Fibroblast of lung (primary cell): ENCODE results near the gene TGFBR3. TPM values are rescaled to one million over a fixed set of nuclear protein-coding genes. Genes with fewer than 3 reads are reported as not detected.
A peak's percentile ranks its signal among the peaks of the same experiment; 100 is the strongest.

Source experiments
- DNase-seq, 2 donors: peaks; one replicate each; pipeline versions ENCODE4 v3.0.0 to v3.0.0-alpha.2; 2010; ENCODE audit warnings: low read depth in 2 of 2
- H2AFZ ChIP-seq: 2 replicates; pipeline ENCODE4 v1.5.1; 2012; ENCODE audit warnings: low read length, control low read depth, inconsistent platforms
- H3K27ac ChIP-seq: 2 replicates; pipeline ENCODE4 v1.5.1; 2011; ENCODE audit warnings: low read length, control low read depth; ENCODE audit not compliant: insufficient read depth
- H3K27me3 ChIP-seq: 2 replicates; pipeline ENCODE4 v1.5.1; 2011; ENCODE audit warnings: mild to moderate bottlenecking, low read length; ENCODE audit not compliant: control insufficient read depth, insufficient read depth
- H3K36me3 ChIP-seq: 2 replicates; pipeline ENCODE4 v1.5.1; 2011; ENCODE audit warnings: low read length; ENCODE audit not compliant: control insufficient read depth, insufficient read depth
- H3K4me1 ChIP-seq: 2 replicates; pipeline ENCODE4 v1.5.1; 2011; ENCODE audit warnings: low read length; ENCODE audit not compliant: control insufficient read depth, insufficient read depth; ENCODE audit errors: extremely low read depth
- H3K4me2 ChIP-seq: 2 replicates; pipeline ENCODE4 v1.5.1; 2011; ENCODE audit warnings: low read length, control low read depth; ENCODE audit not compliant: insufficient read depth; ENCODE audit errors: extremely low read depth
- H3K4me3 ChIP-seq, 4 experiments: fragments of 200-600 bp in 1 of 4; sonication (generic) in 1 of 4; replicated peaks in 1 of 4; 2 replicates each; pipeline ENCODE4 v1.5.1; 2011 to 2016; ENCODE audit warnings: low read length in 4 of 4, low read depth in 3 of 4, mild to moderate bottlenecking in 3 of 4, control low read depth in 2 of 4, inconsistent platforms in 1 of 4, mixed read lengths in 1 of 4; ENCODE audit not compliant: insufficient read depth in 1 of 4; ENCODE audit errors: control extremely low read depth in 1 of 4
- H3K79me2 ChIP-seq: 2 replicates; pipeline ENCODE4 v1.5.1; 2012; ENCODE audit warnings: mild to moderate bottlenecking, low read length, inconsistent platforms; ENCODE audit not compliant: control insufficient read depth, insufficient read depth
- H3K9ac ChIP-seq: 2 replicates; pipeline ENCODE4 v1.5.1; 2011; ENCODE audit warnings: mild to moderate bottlenecking, low read length, control low read depth; ENCODE audit not compliant: insufficient read depth
- H3K9me3 ChIP-seq: 2 replicates; pipeline ENCODE4 v1.5.1; 2012; ENCODE audit warnings: low read depth, low read length; ENCODE audit not compliant: control insufficient read depth, insufficient read depth
- H4K20me1 ChIP-seq: 2 replicates; pipeline ENCODE4 v1.5.1; 2011; ENCODE audit warnings: low read length; ENCODE audit not compliant: control insufficient read depth, insufficient read depth; ENCODE audit errors: extremely low read depth
- EZH2 ChIP-seq: IDR thresholded peaks from 2 replicates; pipeline ENCODE4 v1.5.1; 2012; ENCODE audit warnings: low read length, control low read depth, mild to moderate bottlenecking; ENCODE audit errors: missing control alignments
- polyA plus RNA-seq, 2 donors: library from polyadenylated mRNA; depleted of rRNA in 1 of 2; stranded (reverse) in 1 of 2; unstranded in 1 of 2; fragments of >200 nt; gene quantifications; 2 replicates each; pipeline ENCODE4 v1.2.1, GENCODE V29; 2011 to 2012; ENCODE audit warnings: missing spikeins in 1 of 2
- total RNA-seq: library from RNA; depleted of rRNA; stranded (reverse); fragments of >200 nt; gene quantifications from 2 replicates; pipeline ENCODE4 v1.2.1, GENCODE V29; 2014
- TF ChIP-seq, protein P1 (sequence below), 2 donors: IDR thresholded peaks in 1 of 2; conservative IDR thresholded peaks in 1 of 2; 1 replicate in 1 of 2; 2 replicates in 1 of 2; pipeline ENCODE4 v1.5.1; 2011 to 2012; ENCODE audit warnings: low read length in 2 of 2, control low read depth in 1 of 2, inconsistent platforms in 1 of 2, low read depth in 1 of 2, mild to moderate bottlenecking in 1 of 2

Gene TGFBR3
- total and polyA plus RNA-seq, 2 donors (not counting 1 experiment from before 2014, with no cell fraction given) = 68.3 to 98.1 TPM

DNA sequence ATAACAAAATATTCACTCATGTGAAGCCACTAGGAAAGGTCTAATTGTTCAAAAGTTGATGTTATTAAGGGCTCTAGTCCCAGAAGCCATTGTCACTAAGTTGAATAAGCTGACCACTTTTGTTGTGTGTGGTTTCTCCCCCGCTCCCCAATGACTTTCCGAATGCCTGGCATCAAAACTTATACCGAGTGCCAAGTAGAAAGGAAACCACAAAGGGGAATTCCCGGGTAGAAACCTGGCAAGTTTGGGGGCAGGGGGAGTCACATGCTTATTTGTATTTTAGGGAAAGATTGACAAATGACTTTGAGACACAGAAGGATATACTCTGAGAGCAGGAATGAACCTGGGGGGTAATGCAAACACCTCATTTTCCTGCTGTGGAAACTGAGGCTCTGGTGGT lies 154.1 kb downstream of the TGFBR3 start:
- Histone ChIP-seq H3K36me3 (peaks cover 3% of the 10 kb centered on the region), H4K20me1 (no peaks in the 10 kb centered on the region), H3K4me2 (peak overlapping the region; percentile 0), H3K79me2 (no peaks in the 10 kb centered on the region), H3K27ac (peak overlapping the region; percentile 38), H3K4me3 (no peak overlapping the region), H3K27me3 (no peaks in the 10 kb centered on the region), H2AFZ (no peak overlapping the region), H3K9me3 (no peaks in the 10 kb centered on the region), H3K9ac (no peak overlapping the region), H3K4me1 (peaks cover 25% of the 10 kb centered on the region)
- DNase-seq = peak in 1 of 2 donors; percentile 75
- no peak for TF ChIP-seq EZH2
- TF ChIP-seq, protein P1, sequence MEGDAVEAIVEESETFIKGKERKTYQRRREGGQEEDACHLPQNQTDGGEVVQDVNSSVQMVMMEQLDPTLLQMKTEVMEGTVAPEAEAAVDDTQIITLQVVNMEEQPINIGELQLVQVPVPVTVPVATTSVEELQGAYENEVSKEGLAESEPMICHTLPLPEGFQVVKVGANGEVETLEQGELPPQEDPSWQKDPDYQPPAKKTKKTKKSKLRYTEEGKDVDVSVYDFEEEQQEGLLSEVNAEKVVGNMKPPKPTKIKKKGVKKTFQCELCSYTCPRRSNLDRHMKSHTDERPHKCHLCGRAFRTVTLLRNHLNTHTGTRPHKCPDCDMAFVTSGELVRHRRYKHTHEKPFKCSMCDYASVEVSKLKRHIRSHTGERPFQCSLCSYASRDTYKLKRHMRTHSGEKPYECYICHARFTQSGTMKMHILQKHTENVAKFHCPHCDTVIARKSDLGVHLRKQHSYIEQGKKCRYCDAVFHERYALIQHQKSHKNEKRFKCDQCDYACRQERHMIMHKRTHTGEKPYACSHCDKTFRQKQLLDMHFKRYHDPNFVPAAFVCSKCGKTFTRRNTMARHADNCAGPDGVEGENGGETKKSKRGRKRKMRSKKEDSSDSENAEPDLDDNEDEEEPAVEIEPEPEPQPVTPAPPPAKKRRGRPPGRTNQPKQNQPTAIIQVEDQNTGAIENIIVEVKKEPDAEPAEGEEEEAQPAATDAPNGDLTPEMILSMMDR (conservative IDR thresholded peaks at IDR 0.05 in 1 of 2, IDR thresholded peaks at IDR 0.05 in 1 of 2; ENCODE audit: low read depth in 1 of 2, low read length in 2 of 2) = no peak

DNA sequence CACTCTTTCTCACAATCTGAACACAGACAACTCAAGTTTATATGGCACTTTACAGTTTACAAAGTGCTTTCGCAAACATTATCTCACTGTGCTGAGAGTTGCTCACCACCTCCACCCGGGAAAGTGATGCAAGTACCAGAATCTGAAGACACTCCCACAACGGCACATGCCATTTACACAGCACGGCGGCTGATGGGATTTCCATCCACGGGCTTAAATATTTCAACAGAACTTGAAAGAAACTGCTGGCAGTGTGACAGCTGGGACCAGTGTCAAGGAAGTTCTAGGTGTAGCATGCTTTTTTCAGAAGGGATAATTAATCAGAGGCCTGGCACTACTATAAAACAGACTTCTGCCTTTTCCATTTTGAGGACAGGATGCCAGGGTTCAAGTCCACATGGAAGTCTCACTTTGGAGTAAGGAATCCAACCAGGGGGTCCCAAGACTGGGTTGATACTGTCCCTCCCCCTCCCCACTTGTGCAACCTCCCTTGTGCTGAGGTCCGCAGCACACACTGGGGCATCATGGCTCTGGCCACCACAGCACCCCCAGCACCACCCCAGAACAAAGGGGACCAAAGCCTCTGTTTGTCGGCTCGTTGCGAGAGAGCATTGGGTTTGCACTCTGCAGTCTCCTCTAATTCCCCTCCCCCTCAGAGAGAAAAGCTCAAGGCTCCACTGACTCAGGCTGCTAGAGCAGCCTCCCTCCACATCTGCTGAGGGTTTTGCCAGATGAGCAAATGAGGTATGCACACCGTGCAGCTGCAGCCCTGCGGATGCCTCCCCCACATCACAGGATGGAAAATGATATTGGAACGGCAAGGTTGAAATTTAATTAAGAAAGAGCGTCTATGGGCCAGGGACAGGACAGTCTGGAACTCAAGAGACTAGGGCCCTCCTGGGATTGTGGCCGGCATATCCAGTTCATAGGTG lies 154.9 kb downstream of the TGFBR3 start:
- H3K9ac ChIP-seq = no peak overlapping the region
- H4K20me1 ChIP-seq = no peaks in the 10 kb centered on the region
- H3K4me2 ChIP-seq = no peak overlapping the region
- H2AFZ ChIP-seq = no peak overlapping the region
- DNase-seq = peak; percentile 79 to 87
- no peaks in the 10 kb centered on the region for H3K27me3 ChIP-seq
- H3K4me1 ChIP-seq = peaks cover 24% of the 10 kb centered on the region
- H3K4me3 ChIP-seq = no peak overlapping the region
- H3K79me2 ChIP-seq = no peaks in the 10 kb centered on the region
- TF ChIP-seq, protein P1 (conservative IDR thresholded peaks at IDR 0.05 in 1 of 2, IDR thresholded peaks at IDR 0.05 in 1 of 2; ENCODE audit: low read depth in 1 of 2, low read length in 2 of 2) = no peak
- TF ChIP-seq EZH2 = no peak
- no peaks in the 10 kb centered on the region for H3K9me3 ChIP-seq
- peaks cover 3% of the 10 kb centered on the region for H3K36me3 ChIP-seq
- H3K27ac ChIP-seq = no peak overlapping the region

DNA sequence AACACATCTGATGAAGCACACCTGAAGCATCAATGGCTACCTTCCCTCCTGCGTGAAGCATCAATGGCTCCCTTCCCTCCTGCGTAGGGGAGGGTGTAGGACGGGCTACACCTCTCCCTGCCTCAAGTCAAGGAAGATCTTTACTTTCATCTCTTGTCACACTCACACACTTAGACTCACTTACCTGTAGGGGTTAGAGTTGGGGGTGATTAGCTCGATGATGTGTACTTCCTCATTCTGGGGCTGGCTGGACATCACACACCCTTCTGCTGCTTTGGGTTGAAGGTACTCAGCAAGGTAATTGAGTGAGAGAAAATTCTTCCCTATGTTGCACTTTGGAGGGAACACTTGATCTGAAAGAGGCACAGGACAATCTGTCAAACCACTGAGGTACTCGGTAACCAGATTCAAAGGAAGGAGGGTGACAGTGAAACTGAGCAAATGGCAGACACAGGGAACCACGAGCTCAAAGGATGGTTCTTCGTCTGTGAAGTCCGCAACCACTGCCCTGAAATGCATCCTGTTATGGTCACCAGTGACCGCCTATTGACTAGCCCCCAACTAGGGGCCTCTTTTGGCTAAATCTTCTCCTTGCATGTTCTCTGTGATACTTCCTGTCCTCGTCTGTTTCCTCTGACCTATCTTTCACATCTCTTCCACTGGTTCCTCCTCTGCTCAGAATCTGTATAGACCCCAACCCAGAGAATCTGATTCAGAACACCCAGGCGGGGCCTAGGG lies 156.2 kb downstream of the TGFBR3 start:
- no peak for TF ChIP-seq EZH2
- TF ChIP-seq, protein P1 (conservative IDR thresholded peaks at IDR 0.05 in 1 of 2, IDR thresholded peaks at IDR 0.05 in 1 of 2; ENCODE audit: low read depth in 1 of 2, low read length in 2 of 2) = no peak
- peaks cover 3% of the 10 kb centered on the region for H3K36me3 ChIP-seq
- no peaks in the 10 kb centered on the region for H3K9me3 ChIP-seq
- no peaks in the 10 kb centered on the region for H4K20me1 ChIP-seq
- H3K4me2 ChIP-seq = no peak overlapping the region
- peaks cover 29% of the 10 kb centered on the region for H3K4me1 ChIP-seq
- H2AFZ ChIP-seq = no peak overlapping the region
- H3K27ac ChIP-seq = no peak overlapping the region
- no peaks in the 10 kb centered on the region for H3K27me3 ChIP-seq
- no peak overlapping the region for H3K9ac ChIP-seq
- no peak overlapping the region for H3K4me3 ChIP-seq
- H3K79me2 ChIP-seq = no peaks in the 10 kb centered on the region
- no peak for DNase-seq
